ENCODE data around the gene CHMP5.

Gene CHMP5

DNA sequence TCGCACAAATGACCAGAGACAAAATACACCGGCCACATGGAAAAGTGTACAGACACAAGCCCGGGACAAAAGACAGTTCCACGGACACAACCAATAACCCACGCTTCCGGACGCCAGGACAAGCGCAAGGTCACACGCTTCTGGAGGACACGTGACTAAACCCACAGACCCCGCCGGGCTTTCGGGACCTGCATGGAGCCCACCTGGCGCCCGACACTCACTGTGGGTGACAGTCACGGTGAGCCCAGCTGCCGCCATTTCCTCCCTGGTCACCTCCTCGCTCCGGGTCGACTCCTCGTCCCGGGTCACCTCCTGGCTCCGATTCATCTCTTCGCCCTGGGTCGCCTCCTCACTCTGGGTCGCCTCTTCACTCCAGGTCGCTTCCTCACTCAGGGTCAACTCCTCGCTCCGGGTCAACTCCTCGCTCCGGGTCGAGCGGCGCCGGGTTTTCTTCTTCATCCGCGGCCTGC is 811 bp upstream of the CHMP5 start:
- TF ChIP-seq CTCF (IDR thresholded peaks at IDR 0.05; ENCODE audit: low read depth, low read length): no peak
- no peak for DNase-seq (ENCODE audit: extremely low read depth, low read depth)

DNA sequence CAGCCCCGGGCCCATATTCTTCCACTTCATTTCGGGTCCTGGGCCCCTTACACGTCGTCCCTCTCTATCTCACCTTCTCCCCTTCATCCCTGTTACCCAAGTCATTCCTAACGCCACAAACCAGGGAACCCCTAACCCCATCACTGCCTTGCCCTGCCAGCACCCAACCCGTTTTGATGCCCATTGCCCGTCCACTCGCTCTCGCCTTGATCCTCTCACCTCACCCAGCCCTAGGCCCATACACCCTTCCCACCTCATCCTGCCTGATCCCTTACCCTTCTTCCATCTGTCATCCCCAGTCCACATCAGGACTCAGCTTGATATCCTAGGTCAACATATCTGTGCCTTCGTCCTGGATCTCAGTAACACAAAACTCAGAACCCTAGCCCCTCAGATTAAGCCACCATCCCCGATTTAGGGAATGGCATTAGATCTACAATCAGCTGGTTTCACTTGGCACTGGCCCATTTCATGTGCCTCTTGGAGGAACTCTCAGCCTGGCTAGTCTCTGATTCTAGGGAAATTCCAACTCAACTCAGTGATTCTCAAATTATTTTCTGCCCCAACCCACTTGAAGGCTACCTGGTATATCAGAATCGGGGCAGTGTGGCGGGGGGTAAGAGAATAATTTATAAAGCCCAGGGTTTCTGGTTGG is 489 bp downstream of the CHMP5 start:
- no peak for DNase-seq (ENCODE audit: extremely low read depth, low read depth)
- no peak for TF ChIP-seq CTCF (IDR thresholded peaks at IDR 0.05; ENCODE audit: low read depth, low read length)

DNA sequence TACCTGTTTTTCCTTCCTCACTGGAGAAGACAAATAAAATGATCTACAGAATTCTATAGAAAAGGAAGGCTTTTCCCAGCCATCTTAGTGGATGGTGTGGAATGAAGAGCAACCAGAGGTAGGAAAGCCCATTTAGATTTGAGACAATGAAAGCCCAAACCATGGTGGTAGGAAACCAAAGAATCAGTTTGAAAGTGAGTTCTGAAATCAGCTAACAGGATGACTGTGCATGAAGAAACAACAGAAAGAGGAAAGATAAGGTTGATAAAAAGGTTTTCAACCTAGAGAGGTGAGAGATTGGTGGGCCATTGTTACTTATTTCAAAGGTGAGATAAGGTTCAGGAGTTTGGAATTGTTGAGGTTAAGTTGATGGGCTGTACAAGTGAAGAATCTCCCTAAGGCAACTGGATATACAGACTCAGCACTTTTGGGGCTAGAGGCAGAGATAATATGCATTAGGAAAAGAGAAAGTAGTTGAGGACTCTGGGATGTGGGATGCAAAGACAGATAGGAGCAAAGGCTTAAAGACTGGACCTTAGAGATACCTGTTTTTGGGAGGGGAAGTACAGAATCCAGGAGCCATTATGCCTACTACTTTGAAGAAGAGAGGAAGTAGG is 2.4 kb downstream of the CHMP5 start:
- TF ChIP-seq CTCF (IDR thresholded peaks at IDR 0.05; ENCODE audit: low read depth, low read length): no peak
- no peak for DNase-seq (ENCODE audit: extremely low read depth, low read depth)

DNA sequence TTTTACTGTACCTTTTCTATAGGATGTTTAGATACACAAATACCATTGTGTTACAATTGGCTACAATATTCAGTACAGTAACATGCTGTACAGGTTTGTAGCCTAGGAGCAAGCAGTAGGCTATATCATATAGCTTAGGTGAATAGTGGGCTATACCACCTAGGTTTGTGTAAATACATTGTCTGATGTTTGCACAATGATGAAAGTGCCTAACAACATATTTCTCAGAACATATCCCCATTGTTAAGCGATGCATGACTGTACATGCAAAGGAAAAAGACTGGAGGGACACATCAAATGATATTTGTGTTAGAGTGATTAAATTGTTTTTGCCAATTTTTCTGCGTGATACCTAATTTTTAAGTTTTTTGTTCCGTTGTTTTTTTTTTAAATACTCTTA is 5.3 kb downstream of the CHMP5 start:
- no peak for TF ChIP-seq CTCF (IDR thresholded peaks at IDR 0.05; ENCODE audit: low read depth, low read length)
- DNase-seq (ENCODE audit: extremely low read depth, low read depth): no peak

GRCh38 chr9:33272061-33272460 is 7.2 kb downstream of the CHMP5 start:
- DNase-seq (ENCODE audit: extremely low read depth, low read depth): no peak
- TF ChIP-seq CTCF (IDR thresholded peaks at IDR 0.05; ENCODE audit: low read depth, low read length): no peak

DNA sequence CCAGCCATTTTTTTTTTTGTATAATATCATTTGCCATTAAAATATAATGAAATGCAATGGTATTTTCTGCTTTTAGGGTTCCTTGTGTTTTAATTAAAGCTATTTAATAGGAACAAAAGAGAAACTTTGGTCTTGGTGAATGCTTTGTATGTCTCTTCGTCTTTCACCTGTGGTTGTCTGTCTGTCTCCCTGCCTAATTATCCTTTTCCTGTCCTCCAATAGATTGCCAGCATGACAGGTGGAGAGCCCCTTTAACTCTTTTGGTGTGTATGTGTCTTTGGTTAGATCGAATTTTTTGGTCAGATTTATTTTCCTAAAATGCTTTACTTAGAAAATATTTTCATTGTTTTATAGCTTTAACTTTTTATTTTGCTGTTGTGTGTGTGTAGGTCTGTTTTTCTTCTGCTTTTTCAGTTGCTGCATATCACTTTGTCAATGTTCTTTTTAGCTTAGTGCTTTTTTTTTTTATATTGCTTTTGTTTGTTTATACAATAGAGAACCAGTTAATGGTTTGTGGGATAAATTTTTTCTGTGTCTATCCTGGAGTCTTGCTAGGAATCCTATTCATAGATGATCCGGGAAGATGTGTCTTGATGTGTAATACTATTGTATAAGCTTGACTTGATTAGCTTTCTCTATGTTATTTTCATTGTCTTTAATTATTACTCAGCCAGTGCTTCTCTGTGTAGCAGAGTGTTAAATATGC is 8.6 kb downstream of the CHMP5 start:
- TF ChIP-seq CTCF (IDR thresholded peaks at IDR 0.05; ENCODE audit: low read depth, low read length): no peak
- no peak for DNase-seq (ENCODE audit: extremely low read depth, low read depth)

GRCh38 chr9:33273972-33274328 is 9.1 kb downstream of the CHMP5 start:
- TF ChIP-seq CTCF (IDR thresholded peaks at IDR 0.05; ENCODE audit: low read depth, low read length): no peak
- DNase-seq (ENCODE audit: extremely low read depth, low read depth): no peak
